Activated effector memory CD4-positive, alpha-beta T cell treated with anti-CD3 and anti-CD28 coated beads, Interleukin-2, amount 50 U/mL, for 16 hours (primary cell): ENCODE measurements around the gene AMN1.
"Not testable (repeated sequence)": the region's sequence is repeated elsewhere in the genome, so short reads cannot be mapped to it uniquely, and the experiment has no call there.

Experiments
- DNase-seq: peaks from one replicate; pipeline ENCODE4 v3.0.0-alpha.2; 2020

AMN1 gene

GRCh38 chr12:31672521-31672920 lies 56.3 kb downstream of the AMN1 start:
- no peak for DNase-seq

- DNase-seq, result not testable (repeated sequence)
Measured at GRCh38 chr12:31669582-31669981, 59.2 kb downstream of the AMN1 start.

- DNase-seq, result no peak
Measured at GRCh38 chr12:31669020-31669419, 59.8 kb downstream of the AMN1 start.

- no peak for DNase-seq
Measured at GRCh38 chr12:31664038-31664437, 64.8 kb downstream of the AMN1 start.

- no peak for DNase-seq
Measured at GRCh38 chr12:31663576-31663975, 65.2 kb downstream of the AMN1 start.

- no peak for DNase-seq
Measured at GRCh38 chr12:31662176-31662849, 66.5 kb downstream of the AMN1 start.

- peak; percentile 97 for DNase-seq
Measured at GRCh38 chr12:31659087-31659942, 69.5 kb downstream of the AMN1 start, which contains the start of gene ETFBKMT. Gene ETFBKMT, plus strand, starts transcription at chr12:31659688. Its CDS starts 2,266 bp downstream, at chr12:31661954.

GRCh38 chr12:31658471-31659086 lies 70.2 kb downstream of the AMN1 start:
- no peak for DNase-seq

GRCh38 chr12:31655792-31656191 lies 73.0 kb downstream of the AMN1 start:
- DNase-seq, result no peak

- DNase-seq, result no peak
Measured at GRCh38 chr12:31655208-31655607, 73.6 kb downstream of the AMN1 start.

- DNase-seq, result no peak
Measured at GRCh38 chr12:31651893-31652521, 76.8 kb downstream of the AMN1 start.

- DNase-seq, result no peak
Measured at GRCh38 chr12:31650918-31651317, 77.9 kb downstream of the AMN1 start.

GRCh38 chr12:31647086-31647491 lies 81.7 kb downstream of the AMN1 start:
- DNase-seq, result no peak

- no peak for DNase-seq
Measured at GRCh38 chr12:31645924-31646323, 82.9 kb downstream of the AMN1 start.

GRCh38 chr12:31644536-31644935 lies 84.3 kb downstream of the AMN1 start:
- DNase-seq, result no peak

GRCh38 chr12:31641509-31642090 lies 87.2 kb downstream of the AMN1 start:
- DNase-seq, result no peak

- no peak for DNase-seq
Measured at GRCh38 chr12:31634620-31635019, 94.2 kb downstream of the AMN1 start.

GRCh38 chr12:31633464-31633863 lies 95.4 kb downstream of the AMN1 start:
- no peak for DNase-seq

GRCh38 chr12:31631809-31632208 lies 97.0 kb downstream of the AMN1 start:
- DNase-seq, result no peak

GRCh38 chr12:31631023-31631724 lies 97.6 kb downstream of the AMN1 start:
- no peak for DNase-seq

GRCh38 chr12:31629756-31630732 lies 98.8 kb downstream of the AMN1 start:
- DNase-seq, result no peak
